GM19452 (cell line): ENCODE data around the gene APLNR.

Experiments
- ATAC-seq: cut with Tn5 transposase; IDR thresholded peaks from one replicate; pipeline ENCODE4 v1.9.1; 2021; ENCODE audit not compliant: unreplicated experiment

Gene APLNR

DNA sequence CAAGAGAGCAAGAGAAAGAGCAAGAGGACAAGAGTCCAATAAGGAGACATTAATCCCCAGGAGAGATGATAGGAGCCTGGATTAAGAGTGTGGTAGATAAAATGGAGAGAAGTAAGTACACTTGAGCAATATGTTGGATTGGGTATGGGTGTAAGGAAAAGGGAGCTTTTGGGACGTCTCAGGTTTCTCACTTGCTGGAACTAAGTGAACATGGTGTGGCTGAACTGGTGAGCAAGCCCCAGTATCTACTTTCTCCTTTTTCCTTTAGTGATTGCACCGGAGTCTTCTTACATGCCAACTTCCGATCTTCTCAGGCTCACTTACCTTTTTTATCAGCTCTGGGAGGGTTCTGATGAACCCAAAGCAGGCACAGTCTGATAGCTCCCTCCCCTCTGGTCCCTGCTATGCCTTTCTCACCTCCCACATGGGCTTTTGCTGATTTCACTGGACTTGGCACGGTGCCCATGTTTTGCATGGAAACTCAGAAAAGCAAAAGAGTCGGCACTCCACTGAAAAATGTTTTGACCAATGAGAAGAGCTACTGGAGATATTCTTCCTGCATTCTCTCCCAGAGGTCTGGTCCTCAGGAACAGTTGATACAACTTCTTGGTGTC lies 14.5 kb upstream of the APLNR start:
- no peak for ATAC-seq

DNA sequence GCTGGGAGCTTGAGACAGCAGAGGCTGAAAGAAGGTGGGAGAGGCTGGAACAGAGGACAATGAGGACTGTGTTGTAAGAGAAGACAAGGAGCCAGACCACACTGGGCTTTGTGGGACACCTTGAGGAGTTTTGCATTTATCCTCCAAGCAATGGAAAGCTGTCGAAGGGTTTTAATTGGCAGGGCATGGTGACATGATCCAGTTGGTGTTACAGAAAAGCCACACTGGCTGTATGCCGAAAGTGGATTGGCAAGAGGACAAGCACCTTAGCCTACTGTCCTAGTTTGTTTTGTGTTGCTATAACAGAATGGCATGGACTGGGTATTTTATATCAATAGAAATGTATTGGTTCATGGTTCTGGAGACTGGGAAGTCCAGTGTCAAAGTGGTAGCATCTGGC lies 14.0 kb upstream of the APLNR start:
- no peak for ATAC-seq

DNA sequence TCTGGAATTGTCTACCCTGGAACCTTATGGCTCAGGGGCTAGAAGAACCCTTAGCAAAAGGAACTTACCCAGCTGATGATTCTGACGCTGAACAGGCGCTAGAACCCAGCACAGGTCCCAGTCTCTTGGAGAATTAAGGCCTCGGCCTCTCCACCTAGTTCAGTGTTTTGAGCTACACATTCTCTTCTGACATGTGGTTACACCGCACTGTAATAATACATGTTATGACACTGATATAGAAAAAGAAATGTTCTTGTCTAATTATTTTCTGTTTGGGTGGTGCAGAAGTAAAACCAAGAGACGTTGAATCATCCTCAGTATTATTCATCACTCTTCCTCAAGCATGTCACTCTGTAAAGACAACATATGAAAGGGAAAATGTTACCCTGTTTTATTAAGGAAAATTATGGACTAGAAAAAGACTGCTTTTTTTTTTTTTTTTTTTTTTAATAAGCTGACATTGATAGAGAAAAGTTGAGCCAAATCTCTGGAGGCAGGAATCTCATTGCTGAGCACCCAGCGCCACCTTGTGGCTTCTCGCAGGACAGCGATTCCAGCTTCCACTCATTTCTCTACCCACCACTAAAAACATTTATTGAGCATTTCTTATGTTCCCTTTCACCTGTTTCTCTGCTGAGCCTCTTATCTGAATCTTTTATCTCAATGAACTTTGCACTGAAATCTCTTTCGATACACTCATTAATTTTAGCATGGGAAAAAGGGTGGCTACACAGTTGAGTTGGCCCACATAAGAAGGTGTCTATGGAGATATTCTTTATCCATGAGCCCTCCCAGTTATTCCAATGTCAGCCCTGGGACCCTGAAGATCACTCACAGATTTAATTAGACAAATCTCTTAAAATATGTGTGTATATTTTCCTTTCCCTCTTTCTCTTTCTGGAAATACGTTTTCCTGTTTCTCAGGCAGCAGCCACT lies 12.6 kb upstream of the APLNR start:
- peak; percentile 66 for ATAC-seq

DNA sequence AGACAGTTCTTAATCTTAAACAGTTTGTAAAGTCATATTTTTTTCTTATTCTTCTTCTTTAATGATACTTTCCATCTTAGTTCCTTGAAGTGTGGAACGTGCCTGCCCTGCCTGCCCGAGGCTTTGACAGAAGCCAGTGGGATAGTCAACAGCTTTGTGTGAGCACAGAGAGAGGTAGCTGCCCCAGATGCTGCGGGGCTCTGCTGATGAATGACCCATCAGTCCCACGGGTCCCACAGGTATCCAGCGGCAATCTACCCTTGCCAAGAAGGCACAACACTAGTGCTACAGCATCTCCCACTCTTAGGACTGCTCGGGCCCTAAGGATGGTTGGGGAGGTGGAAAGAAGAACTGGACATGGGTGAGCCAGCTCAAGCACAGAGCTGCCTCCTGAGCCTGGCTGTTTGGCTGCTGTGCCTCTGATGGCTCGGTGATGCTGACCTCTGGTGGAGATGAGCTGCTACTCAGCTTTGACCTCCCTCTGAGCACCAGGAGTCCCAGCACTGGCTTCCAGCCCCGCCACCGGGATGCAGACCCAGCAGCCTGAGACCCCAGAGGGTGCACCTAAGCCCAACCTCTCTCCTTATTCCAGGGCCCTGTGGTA lies 11.8 kb upstream of the APLNR start:
- ATAC-seq: peak; percentile 57

DNA sequence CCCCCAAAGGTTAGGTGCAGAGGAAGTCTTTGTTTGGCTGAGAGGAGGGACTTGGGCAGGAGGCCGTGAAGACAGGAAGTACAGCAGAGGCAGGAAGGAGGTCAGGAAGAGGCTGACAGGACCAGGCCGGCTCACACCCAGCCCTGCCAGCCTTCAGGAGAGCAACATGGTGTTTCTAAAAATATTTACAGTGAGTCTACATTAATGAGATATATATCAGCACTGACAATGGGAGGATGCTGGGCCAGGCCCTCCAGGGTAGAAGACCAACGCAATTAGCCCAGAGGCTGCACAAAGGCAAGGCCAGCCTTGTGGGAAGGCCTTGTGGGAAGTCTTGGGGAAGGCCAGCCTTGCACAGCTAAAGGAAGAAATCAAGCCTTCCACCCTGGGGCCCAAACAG lies 7.9 kb upstream of the APLNR start:
- no peak for ATAC-seq

DNA sequence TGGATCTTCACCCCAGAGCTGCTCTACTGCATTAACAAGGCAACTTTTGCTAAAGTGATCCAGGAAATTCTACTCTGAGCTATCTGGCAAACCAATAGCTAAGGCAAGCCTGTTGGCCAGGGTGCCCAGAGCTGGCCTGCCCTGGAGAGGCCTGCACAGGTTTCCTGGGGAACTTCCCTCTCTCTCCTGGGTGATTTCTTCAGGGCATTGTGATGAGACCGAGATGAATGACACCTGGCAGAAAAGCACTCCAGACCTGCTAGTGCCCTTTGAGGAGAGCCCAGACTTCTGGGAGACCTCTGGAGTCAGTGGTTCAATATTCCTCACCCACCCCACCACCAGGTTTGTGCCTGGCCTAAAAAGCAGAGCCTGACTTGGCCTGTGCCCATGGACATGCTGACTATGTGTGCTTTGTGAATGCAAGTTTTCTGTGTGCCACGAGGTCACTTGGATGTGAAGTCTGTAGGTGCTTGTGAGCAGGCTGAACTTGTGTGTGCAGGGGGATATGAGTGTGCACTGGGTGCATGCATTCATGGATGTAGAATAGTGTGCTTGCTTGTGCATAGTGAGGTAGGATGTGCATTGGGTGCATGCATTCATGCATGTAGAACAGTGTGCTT lies 4.4 kb upstream of the APLNR start:
- no peak for ATAC-seq

DNA sequence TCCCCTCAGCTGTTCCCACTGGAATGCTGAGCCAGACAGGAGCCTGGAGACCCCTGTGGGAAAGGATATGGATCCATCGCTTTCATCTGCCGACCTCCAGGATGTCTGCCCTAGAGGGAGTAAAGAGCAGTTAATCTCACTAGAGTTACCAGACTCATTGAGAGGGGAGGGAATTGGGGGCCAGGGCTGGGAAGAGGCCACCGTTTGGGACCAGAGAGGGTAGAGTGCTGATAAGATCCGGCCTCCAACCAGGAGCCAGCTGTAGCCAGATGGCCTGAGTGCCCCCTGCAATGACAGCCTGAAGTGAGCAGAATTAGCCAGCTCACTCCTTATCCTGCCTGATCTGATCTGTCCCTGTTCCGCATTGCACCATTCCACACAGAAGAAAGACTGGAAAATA lies 3.7 kb upstream of the APLNR start:
- ATAC-seq: no peak

DNA sequence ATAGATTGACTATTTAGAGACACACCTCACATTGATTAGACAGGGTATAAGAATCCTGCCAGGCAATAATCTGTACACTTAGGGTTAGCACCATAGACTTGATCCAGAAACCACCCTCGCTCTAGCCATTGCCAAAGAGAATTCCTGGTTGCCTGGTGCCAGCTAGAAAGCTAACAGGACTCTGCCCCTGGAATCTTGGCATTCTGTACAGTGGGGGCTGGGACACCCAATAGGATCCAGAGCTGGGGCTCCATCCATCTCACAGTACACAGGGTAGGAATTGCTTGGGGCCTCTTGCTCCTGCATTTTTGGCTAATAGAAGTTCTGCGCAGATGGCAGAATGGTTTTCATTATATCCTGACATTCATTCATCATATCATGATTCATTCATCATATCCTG lies 3.0 kb upstream of the APLNR start:
- ATAC-seq: no peak

DNA sequence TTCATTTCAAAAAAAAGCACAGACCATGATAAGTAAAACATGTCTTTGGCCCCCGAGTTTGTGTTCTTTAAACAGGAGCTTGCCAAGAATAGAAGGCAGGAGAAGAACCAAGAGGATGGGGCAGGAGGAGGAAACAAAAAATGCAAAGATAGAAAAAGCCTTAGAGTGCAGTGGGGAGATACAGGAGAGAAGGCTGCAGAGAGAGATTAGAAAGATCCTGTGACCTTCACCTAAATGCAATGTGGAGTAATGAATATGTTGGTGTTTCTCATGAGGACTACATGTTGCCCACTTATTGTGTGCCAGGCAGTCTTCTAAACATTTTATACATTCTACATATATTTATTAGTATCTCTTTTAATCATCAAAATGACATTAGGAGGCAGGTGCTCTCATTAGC lies 2.3 kb upstream of the APLNR start:
- ATAC-seq: no peak

DNA sequence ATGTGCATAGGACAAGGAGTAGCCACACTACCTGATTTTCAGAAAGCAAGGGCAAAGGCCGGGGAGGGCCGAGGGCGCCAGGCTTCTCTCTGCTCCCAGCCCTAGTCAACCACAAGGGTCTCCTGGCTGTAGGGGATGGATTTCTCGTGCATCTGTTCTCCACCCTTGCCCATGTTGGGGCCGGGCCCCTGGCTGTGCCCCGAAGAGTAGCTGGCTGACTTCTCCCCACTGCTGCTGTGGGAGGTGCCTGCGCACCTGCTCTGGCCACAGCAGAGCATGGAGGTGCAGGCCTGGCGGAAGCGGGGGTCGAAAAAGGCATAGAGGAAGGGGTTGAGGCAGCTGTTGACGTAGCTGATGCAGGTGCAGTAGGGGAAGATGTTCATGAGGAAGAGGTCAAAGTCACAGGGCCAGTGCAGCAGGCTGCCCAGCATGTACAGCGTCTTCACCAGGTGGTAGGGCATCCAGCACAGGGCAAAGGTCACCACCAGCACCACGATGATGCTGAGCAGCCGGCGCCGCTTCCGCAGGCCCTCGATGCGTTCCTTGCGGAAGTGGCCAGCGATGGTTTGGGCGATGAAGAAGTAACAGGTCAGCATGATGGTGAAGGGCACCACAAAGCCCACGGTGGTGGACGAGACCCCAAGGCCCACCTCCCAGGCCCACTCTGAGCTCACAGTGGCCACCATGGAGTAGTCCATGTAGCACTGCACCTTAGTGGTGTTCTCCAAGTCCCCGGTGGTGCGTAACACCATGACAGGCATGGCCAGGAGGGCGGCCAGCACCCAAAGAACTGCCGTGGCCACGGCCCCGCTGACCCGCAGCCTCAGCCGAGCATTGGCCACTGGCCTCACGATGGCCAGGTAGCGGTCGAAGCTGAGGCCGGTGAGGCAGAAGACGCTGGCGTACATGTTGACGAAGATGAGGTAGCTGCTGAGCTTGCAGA lies 1.0 kb downstream of the APLNR start:
- ATAC-seq: no peak

DNA sequence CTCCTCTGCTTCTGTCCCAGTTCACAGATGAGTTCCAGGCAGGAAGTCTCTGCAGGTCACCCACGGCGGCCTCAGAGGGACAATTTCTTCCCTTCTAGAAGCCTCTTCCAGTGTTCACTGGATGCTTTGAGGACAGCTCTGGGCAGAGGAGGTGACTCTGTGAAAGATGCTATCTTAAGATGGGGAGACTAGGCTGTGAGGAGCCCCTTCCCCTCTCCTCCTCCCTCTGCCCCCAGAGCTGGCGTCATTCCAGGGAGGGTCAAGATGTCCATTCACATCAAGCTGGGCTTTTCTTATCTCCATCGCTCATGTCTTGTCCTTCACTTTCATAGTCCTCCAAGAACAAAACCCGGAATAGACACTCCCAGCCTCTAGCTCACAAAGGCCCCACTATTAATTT lies 3.3 kb downstream of the APLNR start:
- ATAC-seq: no peak

DNA sequence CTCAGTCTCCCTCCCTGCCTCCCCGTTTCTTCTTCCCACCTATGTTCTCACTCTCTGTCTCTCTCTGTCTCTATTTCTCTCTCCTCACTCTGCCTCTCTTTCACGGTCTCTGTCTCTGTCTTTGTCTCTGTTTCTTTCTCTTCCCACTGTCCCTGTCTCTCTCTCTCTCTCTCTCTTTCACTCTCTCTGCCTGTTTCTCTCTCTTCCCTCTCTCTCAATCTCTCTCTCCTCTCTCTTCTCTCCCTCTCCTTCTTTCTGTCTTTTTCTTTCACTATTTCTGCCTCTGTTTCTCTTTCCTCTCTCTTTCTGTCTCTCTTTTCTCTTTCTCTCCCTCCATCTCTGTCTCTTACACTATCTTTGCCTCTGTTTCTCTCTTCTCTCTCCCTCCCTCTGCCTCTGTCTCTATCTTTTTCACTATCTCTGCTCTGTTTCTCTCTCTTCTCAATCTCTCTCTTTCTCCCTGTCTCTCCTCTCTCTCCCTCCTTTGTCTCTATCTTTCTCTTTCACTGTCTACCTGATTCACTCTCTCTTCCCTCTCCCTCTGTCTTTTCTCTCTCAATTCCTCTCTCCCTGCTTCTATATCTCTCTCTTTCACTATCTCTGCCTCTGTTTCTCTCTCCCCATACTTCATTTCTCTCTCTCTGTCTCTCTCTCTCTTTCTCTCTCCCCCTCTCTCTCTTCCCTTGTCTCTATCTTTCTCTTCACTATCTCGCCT lies 5.4 kb downstream of the APLNR start:
- no peak for ATAC-seq

DNA sequence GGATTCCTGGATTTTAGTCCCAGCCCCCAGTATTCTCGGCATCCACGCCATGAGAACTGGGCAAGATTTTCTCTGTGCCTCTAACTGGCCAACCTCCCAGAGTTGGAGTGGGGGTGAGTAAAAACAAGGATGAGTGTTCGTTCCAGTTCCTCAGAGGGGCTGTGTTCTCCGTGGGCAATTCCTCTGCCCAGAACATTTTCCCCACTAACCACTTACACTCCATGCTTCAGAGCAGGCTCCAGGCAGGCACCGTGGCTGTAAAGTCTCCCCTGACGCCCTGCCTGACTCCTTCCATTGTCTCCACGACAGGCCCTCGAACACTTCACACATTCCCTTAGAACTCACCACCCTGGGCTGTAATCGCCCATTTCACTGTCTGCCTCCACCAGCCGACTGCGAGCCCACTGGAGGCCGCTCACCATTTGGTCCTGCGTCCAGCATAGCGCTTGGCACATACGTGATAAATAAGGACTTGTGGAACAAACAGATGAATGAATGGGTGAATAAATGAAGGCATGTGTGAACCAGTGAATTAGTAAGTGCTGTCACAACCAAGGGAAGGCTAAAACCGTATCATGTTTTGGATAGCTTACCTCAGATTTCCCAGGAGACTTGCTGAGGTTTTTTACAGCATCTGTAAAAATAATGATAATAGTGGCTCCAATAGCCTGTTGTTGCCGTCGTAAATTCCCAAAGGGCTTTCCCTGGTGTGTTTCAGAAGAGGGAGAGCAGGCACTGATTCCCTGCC lies 6.1 kb downstream of the APLNR start:
- ATAC-seq: no peak

DNA sequence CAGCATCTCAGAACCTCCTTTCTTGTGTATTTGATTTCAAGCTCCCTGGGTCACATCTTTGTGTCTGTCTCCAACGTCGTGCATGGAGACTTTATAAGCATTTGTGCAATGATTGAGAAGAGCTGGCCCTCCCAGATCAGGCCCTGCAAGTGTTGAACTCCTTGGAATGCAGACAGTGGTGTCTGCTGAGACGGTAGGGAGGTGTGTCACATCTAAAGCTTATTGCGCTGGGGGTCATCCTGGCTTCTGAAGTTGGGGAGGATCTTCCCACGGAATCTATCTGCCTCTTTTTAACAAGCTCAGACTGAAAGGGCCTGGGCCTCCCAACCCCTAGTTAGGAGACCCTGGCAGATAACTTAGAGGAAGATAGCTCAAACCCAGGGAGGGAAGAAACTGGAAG lies 6.7 kb downstream of the APLNR start:
- no peak for ATAC-seq

DNA sequence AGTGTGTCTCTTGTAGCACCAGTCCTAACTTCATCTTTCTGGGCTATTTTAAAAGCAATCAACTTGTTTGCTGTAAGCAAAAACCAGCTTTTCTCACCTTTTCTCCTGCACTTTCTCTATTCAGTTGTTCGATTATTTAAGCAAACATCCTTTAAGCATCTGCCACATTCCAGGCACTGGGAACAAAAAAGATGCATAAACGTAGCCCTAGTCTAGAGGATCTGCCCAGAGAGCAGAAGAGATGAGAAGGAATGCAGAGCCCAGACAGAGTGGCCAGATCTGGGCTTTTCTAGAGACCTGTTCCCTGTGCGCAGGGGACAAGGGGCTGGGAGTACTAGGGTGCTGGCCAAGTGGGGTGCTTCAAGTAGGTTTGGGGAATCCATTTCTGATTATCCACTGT lies 8.4 kb downstream of the APLNR start:
- no peak for ATAC-seq

DNA sequence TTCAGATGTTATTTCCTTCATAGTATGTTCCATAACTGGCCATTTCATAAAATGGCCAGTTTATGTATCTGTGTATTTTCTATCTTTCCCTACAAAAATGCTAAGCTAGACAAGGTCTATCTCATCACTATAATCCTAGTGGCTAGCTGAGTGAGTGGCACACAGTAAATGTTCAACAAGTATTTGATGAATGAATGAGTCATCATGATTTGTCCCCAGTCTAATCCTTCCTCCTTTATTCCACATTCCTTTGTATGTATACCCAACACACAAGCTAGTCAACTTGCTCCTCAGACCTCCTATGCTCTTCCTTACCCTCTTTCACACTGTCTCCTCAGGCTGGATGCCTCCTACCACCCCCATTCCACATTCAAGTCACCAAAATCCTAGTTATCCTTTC lies 12.5 kb downstream of the APLNR start:
- ATAC-seq: no peak

DNA sequence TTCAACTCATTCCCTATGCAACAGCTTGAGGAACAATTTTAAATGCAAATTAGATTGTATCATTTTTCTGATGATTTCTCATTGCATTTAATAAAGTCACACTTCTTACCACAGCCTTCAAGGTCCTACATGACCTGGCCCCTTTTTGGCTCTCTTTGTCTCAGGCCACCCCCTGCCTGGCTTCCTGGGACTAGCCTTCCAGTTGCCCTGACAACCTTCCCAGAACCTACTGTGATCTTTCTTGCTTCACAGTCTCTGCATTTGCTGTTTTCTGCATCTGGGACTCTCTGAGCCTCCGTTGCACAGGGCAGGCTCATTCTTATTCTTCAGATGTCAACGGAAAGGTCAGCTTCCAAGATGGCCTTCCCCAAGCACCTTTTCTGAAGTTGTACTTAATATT lies 12.9 kb downstream of the APLNR start:
- ATAC-seq: no peak

DNA sequence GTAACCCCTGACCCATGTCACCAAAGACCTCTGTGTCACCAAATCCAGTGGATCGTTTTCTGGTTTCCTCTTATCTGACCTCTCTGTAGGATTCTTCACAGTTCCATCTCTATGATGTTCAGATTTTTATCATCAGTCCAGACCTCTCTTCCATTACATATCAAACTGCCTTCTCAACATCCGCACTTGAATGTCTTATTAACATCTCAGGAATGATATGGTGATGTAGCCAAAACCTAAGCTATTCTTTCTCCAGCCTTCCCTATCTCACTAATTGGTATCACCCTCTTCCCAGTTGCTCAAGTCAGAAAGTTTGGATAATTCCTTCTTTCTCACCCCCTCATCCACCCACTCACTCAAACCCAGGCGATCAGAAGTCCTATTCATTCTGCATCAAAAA lies 13.4 kb downstream of the APLNR start:
- no peak for ATAC-seq

DNA sequence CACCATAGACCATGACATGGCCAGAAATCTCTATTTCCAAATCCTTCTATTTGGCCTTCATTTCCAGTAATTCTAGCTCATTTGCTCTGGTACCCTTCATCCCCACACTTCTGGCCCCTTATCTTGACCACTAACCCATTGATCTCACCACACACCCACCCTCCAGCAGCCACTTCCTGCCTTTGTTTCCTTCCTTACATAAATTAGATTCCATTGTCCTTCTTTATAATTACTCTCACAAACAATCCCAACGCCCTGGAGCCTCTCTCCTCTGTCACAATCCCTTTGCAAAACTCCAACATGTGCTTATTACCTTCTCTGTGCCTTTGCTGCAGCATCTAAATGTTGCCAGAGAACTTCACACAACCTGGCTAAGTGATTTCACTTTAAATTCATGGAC lies 14.8 kb downstream of the APLNR start:
- ATAC-seq: no peak
